ENCODE data around the gene MAPT.

Gene MAPT

GRCh38 chr17:45995627-45996270, 101.4 kb downstream of the MAPT start:
- TF ChIP-seq CTCF (IDR thresholded peaks at IDR 0.05; ENCODE audit: low read depth, low read length), result no peak

GRCh38 chr17:45996282-45996937, 102.1 kb downstream of the MAPT start:
- no peaks in the 10 kb centered on the region for H3K9me3 ChIP-seq
- DNase-seq, result no peak
- no peaks in the 10 kb centered on the region for H3K4me1 ChIP-seq
- no peaks in the 10 kb centered on the region for H3K27me3 ChIP-seq
- no peaks in the 10 kb centered on the region for H3K36me3 ChIP-seq
- H3K4me3 ChIP-seq (ENCODE audit: low read depth, low read length), result no peak overlapping the region
- TF ChIP-seq CTCF (IDR thresholded peaks at IDR 0.05; ENCODE audit: low read depth, low read length), result no peak

More at GRCh38 chr17:45995627-45996270, 101.4 kb downstream of the MAPT start:
- no peaks in the 10 kb centered on the region for H3K4me1 ChIP-seq
- H3K4me3 ChIP-seq (ENCODE audit: low read depth, low read length), result no peak overlapping the region
- no peaks in the 10 kb centered on the region for H3K36me3 ChIP-seq
- no peaks in the 10 kb centered on the region for H3K27me3 ChIP-seq
- no peaks in the 10 kb centered on the region for H3K9me3 ChIP-seq
- DNase-seq, result no peak

GRCh38 chr17:45997166-45997565, 102.8 kb downstream of the MAPT start:
- Histone ChIP-seq H3K4me3 (ENCODE audit: low read depth, low read length) (no peak overlapping the region), H3K36me3 (no peaks in the 10 kb centered on the region), H3K4me1 (no peaks in the 10 kb centered on the region), H3K27me3 (no peaks in the 10 kb centered on the region), H3K9me3 (no peaks in the 10 kb centered on the region)
- no peak for DNase-seq
- TF ChIP-seq CTCF (IDR thresholded peaks at IDR 0.05; ENCODE audit: low read depth, low read length), result no peak

- H3K36me3 ChIP-seq, result no peaks in the 10 kb centered on the region
- TF ChIP-seq CTCF (IDR thresholded peaks at IDR 0.05; ENCODE audit: low read depth, low read length), result no peak
- H3K4me3 ChIP-seq (ENCODE audit: low read depth, low read length), result no peak overlapping the region
- H3K27me3 ChIP-seq, result no peaks in the 10 kb centered on the region
- no peak for DNase-seq
- no peaks in the 10 kb centered on the region for H3K4me1 ChIP-seq
- H3K9me3 ChIP-seq, result no peaks in the 10 kb centered on the region
Observed at GRCh38 chr17:45997624-45998023, 103.3 kb downstream of the MAPT start.

GRCh38 chr17:45998987-45999899, 104.9 kb downstream of the MAPT start, which contains the start of gene STH:
Gene STH (plus strand): TSS chr17:45999250. CDS start chr17:45999280, 30 bp downstream.
- Histone ChIP-seq H3K4me1 (no peaks in the 10 kb centered on the region; the same call in 1 of the 2 replicates), H3K36me3 (no peaks in the 10 kb centered on the region), H3K9me3 (no peaks in the 10 kb centered on the region), H3K4me3 (ENCODE audit: low read depth, low read length) (no peak within 1 kb of the TSS), H3K27me3 (no peaks in the 10 kb centered on the region)
- no peak for TF ChIP-seq CTCF (IDR thresholded peaks at IDR 0.05; ENCODE audit: low read depth, low read length)
- no peak for DNase-seq
